AG09309 (cell line): ENCODE measurements around the gene RFNG.

Experiments
- DNase-seq: peaks from one replicate; pipeline ENCODE4 v3.0.0-alpha.2; 2010; ENCODE audit warnings: low read depth
- H3K4me3 ChIP-seq: 2 replicates; pipeline ENCODE4 v1.5.1; 2011; ENCODE audit warnings: mild to moderate bottlenecking, low read depth, low read length, moderate library complexity; ENCODE audit not compliant: control insufficient read depth
- CTCF ChIP-seq: IDR thresholded peaks from 2 replicates; pipeline ENCODE4 v1.5.1; 2011; ENCODE audit warnings: mild to moderate bottlenecking, low read depth, low read length, inconsistent platforms; ENCODE audit not compliant: insufficient read depth, control insufficient read depth; ENCODE audit errors: missing control alignments

The RFNG gene

DNA sequence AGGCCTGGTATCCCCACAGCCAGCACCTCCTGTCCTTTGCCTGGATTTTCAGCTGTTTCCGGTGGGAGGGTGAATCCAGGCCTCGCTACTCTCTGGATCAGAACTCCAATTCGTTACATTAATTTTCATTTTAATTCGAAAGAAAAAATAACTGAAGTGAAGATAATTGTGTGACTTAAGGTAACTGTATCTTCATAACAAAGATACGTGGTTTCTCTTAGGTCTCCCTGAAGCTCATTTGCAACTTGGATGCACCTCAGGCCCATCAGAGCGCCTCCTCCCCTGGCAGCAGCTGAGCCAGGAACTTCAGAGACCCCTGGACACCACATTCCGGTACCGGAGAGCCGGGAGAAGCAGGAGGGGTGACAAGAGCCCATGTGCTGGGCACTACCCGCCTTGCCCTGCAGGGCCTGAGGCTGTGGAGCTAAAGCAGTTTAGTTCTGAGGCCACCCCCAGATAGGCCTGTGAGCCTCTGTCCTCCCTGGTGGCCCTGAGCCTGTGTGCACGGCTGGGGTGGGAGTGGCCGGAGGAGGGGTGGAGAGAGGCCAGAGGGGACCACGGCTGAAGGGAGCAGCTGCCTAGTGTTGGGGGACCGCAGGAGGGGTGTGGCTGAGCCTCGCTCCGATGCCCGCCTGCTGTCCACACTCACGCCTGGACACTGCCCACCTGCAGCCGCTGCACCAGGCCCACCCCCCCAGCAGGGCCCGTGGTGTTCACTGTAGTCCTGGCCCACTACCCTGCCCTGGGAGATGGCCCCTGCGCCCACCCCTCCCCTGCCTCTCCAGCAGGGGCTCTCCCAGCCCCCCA, 25.4 kb upstream of the RFNG start:
- H3K4me3 ChIP-seq = no peak overlapping the region
- no peak for DNase-seq
- TF ChIP-seq CTCF = no peak

DNA sequence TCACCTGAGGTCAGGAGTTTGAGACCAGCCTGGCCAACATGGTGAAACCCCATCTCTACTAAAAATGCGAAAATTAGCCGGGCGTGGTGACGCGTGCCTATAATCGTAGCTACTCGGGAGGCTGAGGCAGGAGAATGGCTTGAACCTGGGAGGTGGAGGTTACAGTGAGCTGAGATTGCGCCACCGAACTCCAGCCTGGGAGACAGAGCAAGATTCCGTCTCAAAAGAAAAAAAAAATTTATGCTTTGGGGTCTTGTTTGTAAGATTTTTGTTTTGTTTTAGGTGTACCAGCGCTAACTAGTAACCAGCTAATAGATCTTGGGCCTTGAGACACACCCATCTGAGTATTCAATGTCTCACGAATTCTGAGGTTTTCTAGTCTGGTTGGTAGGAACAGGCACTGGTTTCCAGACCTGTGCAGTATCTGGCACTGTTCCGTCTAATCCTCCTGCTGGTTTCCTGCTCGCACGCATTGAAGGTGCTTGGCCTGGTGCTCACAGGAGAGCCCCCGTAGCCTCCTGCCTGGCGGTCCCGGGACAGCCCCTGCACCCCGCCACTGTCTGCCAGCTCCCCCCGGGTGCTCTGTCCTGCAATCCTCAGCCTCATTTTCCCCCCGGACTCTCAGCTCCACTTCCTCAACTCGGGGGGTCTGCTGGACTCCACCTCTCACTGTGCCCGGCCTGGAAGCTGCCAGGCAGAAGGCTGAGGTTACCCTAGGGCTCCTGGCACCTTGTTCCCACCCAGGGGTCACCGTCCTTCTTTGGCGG, 24.6 kb upstream of the RFNG start:
- no peak for TF ChIP-seq CTCF

GRCh38 chr17:82073446-82073845, 21.8 kb upstream of the RFNG start:
- no peak for DNase-seq
- H3K4me3 ChIP-seq = no peak overlapping the region
- TF ChIP-seq CTCF = no peak

More for the DNA sequence above, 24.6 kb upstream of the RFNG start:
- DNase-seq = no peak
- H3K4me3 ChIP-seq = no peak overlapping the region

- no peak overlapping the region for H3K4me3 ChIP-seq
- TF ChIP-seq CTCF = no peak
- no peak for DNase-seq
Observed at GRCh38 chr17:82072827-82073226, 21.2 kb upstream of the RFNG start.

GRCh38 chr17:82070611-82071010, 19.0 kb upstream of the RFNG start:
- no peak for DNase-seq

More at GRCh38 chr17:82070611-82071010, 19.0 kb upstream of the RFNG start:
- no peak for TF ChIP-seq CTCF
- no peak overlapping the region for H3K4me3 ChIP-seq
